Neural cell (in vitro differentiated cells): Measurements from ENCODE around the gene TRIOBP.
"Not testable (repeated sequence)": the region's sequence is repeated elsewhere in the genome, so short reads cannot be mapped to it uniquely, and the experiment has no call there.

Experiments
- EP300 ChIP-seq: fragments of 450-650 bp; conservative IDR thresholded peaks from 2 replicates; pipeline ENCODE4 v1.6.1; 2014; ENCODE audit warnings: antibody characterized with exemption, mild to moderate bottlenecking, moderate library complexity; ENCODE audit not compliant: poor library complexity, severe bottlenecking
- EZH2 ChIP-seq: fragments of 200-600, 300-800 bp; shearing (Covaris generic), sonication (generic); IDR thresholded peaks from 2 replicates; pipeline ENCODE4 v1.6.1; 2014; ENCODE audit warnings: antibody characterized with exemption, low read length, borderline replicate concordance, mild to moderate bottlenecking; ENCODE audit not compliant: insufficient read depth, poor library complexity, severe bottlenecking
- SMC3 ChIP-seq: fragments of 450-650 bp; conservative IDR thresholded peaks from 2 replicates; pipeline ENCODE4 v1.6.1; 2014; ENCODE audit warnings: antibody characterized with exemption, mild to moderate bottlenecking, moderate library complexity; ENCODE audit not compliant: poor library complexity
- TF ChIP-seq, protein P1 (sequence below): fragments of 450-650 bp; IDR thresholded peaks from 2 replicates; pipeline ENCODE4 v1.5.1; 2014; ENCODE audit warnings: antibody characterized with exemption, mild to moderate bottlenecking, moderate library complexity; ENCODE audit not compliant: poor library complexity, severe bottlenecking
- TF ChIP-seq, protein P2 (sequence below): IDR thresholded peaks from 2 replicates; pipeline ENCODE4 v1.6.1; 2012; ENCODE audit warnings: borderline replicate concordance

- TF ChIP-seq SMC3, EZH2, EP300: not testable (repeated sequence)
- TF ChIP-seq, protein P1, sequence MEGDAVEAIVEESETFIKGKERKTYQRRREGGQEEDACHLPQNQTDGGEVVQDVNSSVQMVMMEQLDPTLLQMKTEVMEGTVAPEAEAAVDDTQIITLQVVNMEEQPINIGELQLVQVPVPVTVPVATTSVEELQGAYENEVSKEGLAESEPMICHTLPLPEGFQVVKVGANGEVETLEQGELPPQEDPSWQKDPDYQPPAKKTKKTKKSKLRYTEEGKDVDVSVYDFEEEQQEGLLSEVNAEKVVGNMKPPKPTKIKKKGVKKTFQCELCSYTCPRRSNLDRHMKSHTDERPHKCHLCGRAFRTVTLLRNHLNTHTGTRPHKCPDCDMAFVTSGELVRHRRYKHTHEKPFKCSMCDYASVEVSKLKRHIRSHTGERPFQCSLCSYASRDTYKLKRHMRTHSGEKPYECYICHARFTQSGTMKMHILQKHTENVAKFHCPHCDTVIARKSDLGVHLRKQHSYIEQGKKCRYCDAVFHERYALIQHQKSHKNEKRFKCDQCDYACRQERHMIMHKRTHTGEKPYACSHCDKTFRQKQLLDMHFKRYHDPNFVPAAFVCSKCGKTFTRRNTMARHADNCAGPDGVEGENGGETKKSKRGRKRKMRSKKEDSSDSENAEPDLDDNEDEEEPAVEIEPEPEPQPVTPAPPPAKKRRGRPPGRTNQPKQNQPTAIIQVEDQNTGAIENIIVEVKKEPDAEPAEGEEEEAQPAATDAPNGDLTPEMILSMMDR = not testable (repeated sequence)
- TF ChIP-seq, protein P2, sequence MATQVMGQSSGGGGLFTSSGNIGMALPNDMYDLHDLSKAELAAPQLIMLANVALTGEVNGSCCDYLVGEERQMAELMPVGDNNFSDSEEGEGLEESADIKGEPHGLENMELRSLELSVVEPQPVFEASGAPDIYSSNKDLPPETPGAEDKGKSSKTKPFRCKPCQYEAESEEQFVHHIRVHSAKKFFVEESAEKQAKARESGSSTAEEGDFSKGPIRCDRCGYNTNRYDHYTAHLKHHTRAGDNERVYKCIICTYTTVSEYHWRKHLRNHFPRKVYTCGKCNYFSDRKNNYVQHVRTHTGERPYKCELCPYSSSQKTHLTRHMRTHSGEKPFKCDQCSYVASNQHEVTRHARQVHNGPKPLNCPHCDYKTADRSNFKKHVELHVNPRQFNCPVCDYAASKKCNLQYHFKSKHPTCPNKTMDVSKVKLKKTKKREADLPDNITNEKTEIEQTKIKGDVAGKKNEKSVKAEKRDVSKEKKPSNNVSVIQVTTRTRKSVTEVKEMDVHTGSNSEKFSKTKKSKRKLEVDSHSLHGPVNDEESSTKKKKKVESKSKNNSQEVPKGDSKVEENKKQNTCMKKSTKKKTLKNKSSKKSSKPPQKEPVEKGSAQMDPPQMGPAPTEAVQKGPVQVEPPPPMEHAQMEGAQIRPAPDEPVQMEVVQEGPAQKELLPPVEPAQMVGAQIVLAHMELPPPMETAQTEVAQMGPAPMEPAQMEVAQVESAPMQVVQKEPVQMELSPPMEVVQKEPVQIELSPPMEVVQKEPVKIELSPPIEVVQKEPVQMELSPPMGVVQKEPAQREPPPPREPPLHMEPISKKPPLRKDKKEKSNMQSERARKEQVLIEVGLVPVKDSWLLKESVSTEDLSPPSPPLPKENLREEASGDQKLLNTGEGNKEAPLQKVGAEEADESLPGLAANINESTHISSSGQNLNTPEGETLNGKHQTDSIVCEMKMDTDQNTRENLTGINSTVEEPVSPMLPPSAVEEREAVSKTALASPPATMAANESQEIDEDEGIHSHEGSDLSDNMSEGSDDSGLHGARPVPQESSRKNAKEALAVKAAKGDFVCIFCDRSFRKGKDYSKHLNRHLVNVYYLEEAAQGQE = not testable (repeated sequence)
Measured at GRCh38 chr22:37797259-37797658, 100.4 kb downstream of the TRIOBP start.
